ENCODE measurements around the gene PTPN14. TPM values are rescaled to one million over a fixed set of nuclear protein-coding genes. Genes with fewer than 3 reads are reported as not detected.
A peak's percentile ranks its signal among the peaks of the same experiment; 100 is the strongest.

The PTPN14 gene
- total and polyA plus RNA-seq, 2 experiments from 2014 or later, result 18.7 to 70.2 TPM

DNA sequence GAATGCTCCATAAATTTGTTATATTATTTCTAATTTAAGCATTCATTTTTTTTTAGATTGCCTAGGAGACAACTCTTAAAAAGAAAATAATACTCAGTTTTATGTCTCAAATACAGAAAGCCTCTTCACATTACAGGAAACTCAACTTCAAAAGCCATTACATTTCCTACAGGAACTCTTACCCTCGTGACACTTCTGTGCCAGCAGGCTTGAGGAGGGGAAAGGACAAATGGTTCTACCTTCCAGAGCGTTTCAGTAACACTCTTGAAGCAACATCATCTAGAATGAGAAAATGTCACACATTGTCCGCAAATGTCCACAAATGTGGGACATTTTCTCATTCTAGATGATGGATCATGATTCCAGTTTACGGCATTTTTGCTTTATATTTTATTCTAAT, 51.7 kb downstream of the PTPN14 start (continued):
- TF ChIP-seq, protein P1, sequence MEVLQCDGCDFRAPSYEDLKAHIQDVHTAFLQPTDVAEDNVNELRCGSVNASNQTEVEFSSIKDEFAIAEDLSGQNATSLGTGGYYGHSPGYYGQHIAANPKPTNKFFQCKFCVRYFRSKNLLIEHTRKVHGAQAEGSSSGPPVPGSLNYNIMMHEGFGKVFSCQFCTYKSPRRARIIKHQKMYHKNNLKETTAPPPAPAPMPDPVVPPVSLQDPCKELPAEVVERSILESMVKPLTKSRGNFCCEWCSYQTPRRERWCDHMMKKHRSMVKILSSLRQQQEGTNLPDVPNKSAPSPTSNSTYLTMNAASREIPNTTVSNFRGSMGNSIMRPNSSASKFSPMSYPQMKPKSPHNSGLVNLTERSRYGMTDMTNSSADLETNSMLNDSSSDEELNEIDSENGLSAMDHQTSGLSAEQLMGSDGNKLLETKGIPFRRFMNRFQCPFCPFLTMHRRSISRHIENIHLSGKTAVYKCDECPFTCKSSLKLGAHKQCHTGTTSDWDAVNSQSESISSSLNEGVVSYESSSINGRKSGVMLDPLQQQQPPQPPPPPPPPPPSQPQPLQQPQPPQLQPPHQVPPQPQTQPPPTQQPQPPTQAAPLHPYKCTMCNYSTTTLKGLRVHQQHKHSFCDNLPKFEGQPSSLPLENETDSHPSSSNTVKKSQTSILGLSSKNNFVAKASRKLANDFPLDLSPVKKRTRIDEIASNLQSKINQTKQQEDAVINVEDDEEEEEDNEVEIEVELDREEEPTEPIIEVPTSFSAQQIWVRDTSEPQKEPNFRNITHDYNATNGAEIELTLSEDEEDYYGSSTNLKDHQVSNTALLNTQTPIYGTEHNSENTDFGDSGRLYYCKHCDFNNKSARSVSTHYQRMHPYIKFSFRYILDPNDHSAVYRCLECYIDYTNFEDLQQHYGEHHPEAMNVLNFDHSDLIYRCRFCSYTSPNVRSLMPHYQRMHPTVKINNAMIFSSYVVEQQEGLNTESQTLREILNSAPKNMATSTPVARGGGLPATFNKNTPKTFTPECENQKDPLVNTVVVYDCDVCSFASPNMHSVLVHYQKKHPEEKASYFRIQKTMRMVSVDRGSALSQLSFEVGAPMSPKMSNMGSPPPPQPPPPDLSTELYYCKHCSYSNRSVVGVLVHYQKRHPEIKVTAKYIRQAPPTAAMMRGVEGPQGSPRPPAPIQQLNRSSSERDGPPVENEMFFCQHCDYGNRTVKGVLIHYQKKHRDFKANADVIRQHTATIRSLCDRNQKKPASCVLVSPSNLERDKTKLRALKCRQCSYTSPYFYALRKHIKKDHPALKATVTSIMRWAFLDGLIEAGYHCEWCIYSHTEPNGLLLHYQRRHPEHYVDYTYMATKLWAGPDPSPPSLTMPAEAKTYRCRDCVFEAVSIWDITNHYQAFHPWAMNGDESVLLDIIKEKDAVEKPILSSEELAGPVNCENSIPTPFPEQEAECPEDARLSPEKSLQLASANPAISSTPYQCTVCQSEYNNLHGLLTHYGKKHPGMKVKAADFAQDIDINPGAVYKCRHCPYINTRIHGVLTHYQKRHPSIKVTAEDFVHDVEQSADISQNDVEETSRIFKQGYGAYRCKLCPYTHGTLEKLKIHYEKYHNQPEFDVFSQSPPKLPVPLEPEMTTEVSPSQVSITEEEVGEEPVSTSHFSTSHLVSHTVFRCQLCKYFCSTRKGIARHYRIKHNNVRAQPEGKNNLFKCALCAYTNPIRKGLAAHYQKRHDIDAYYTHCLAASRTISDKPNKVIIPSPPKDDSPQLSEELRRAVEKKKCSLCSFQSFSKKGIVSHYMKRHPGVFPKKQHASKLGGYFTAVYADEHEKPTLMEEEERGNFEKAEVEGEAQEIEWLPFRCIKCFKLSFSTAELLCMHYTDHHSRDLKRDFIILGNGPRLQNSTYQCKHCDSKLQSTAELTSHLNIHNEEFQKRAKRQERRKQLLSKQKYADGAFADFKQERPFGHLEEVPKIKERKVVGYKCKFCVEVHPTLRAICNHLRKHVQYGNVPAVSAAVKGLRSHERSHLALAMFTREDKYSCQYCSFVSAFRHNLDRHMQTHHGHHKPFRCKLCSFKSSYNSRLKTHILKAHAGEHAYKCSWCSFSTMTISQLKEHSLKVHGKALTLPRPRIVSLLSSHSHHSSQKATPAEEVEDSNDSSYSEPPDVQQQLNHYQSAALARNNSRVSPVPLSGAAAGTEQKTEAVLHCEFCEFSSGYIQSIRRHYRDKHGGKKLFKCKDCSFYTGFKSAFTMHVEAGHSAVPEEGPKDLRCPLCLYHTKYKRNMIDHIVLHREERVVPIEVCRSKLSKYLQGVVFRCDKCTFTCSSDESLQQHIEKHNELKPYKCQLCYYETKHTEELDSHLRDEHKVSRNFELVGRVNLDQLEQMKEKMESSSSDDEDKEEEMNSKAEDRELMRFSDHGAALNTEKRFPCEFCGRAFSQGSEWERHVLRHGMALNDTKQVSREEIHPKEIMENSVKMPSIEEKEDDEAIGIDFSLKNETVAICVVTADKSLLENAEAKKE (CRISPR knock-in tag; IDR thresholded peaks at IDR 0.05), result no peak

DNA sequence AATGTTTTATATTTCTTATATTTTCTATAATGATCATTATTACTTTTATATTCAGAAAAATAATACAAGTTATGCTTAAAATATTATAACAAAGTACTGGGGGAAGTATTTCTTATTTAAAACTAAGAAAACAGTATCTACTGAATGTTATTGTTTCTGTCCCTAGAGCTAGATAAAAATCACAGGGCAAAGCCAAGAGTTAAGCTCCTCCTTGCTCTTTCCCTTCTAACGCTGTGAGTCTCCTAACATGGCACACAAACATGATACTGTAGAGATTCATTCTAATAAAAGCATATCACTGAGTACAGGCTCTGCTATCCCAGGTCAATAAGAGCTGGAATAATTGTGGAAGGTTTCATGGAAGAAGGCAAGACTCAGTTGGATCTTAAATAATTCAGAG, 53.4 kb downstream of the PTPN14 start:
- Mint-ChIP-seq H3K27me3 (ENCODE audit: insufficient read depth, low read depth, poor library complexity) (peaks cover 6% of the 10 kb centered on the region), H3K9me3 (no peaks in the 10 kb centered on the region), H3K4me1 (peaks cover 40% of the 10 kb centered on the region), H3K36me3 (ENCODE audit: low read depth) (no peaks in the 10 kb centered on the region), H3K4me3 (no peak overlapping the region), H3K27ac (no peak overlapping the region; the same call in 1 of the 2 replicates)
- DNase-seq (ENCODE audit: low spot score) (no peak), ATAC-seq (no peak)
- H3K4me3 ChIP-seq, result no peak overlapping the region
- H3K9me2 ChIP-seq (ENCODE audit: insufficient read depth), result no peaks in the 10 kb centered on the region
- no peak overlapping the region for H2AFZ ChIP-seq
- H3K27me3 ChIP-seq (ENCODE audit: insufficient read depth), result no peaks in the 10 kb centered on the region
- peaks cover 44% of the 10 kb centered on the region for H3K4me1 ChIP-seq (ENCODE audit: insufficient read depth)
- peaks cover 96% of the 10 kb centered on the region for H3K79me2 ChIP-seq (replicated peaks; ENCODE audit: insufficient read depth)
- 0 out of 2 replicates have a peak, but pooled peaks cover 3% of the 10 kb centered on the region for H3F3A ChIP-seq (replicated peaks; ENCODE audit: low read depth)
- no peak for TF ChIP-seq CREB1 (CRISPR knock-in tag; IDR thresholded peaks at IDR 0.05; ENCODE audit: low read depth)
- no peak for TF ChIP-seq STAT1 (IDR thresholded peaks at IDR 0.05; ENCODE audit: unreplicated experiment)
- no peak for TF ChIP-seq POLR2AphosphoS5 (IDR thresholded peaks at IDR 0.05; ENCODE audit: low read depth)
- TF ChIP-seq NANOG (IDR thresholded peaks at IDR 0.05; ENCODE audit: borderline replicate concordance), result no peak
- no peaks in the 10 kb centered on the region for H3K36me3 ChIP-seq (ENCODE audit: insufficient read depth)
- peak overlapping the region; percentile 48; the same call in 1 of the 2 replicates for H3K27ac ChIP-seq (ENCODE audit: low read depth)
- H4K20me1 ChIP-seq (replicated peaks; ENCODE audit: insufficient read depth), result peaks cover 20% of the 10 kb centered on the region
- H3K4me2 ChIP-seq, result no peak overlapping the region

DNA sequence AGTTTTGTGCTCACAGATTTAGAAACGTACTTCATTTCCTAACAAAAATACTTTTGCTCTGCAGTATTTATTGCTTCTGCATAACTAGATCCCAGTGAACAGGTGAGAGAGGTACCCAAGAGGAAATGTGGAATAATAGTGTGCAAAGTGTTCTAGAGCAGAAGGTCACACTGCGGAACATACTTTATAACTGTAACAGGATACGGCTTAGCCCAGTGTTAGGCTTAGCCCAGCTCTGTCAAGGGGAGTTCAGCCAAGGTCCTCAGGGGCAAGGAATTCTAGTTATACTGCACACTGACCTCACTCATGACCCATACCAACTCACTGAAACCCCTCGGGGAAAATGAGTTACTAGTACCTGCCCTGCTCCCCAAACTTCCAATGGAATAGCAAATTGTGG, 55.3 kb downstream of the PTPN14 start:
- DNase-seq (ENCODE audit: low spot score) (no peak), ATAC-seq (no peak)
- H3K9me3 Mint-ChIP-seq, result no peaks in the 10 kb centered on the region
- Histone ChIP-seq H2AFZ (no peak overlapping the region), H3K4me3 (no peak overlapping the region), H3K27me3 (ENCODE audit: insufficient read depth) (no peaks in the 10 kb centered on the region), H4K20me1 (replicated peaks; ENCODE audit: insufficient read depth) (peaks cover 16% of the 10 kb centered on the region), H3F3A (replicated peaks; ENCODE audit: low read depth) (0 out of 2 replicates have a peak, but pooled peaks cover 3% of the 10 kb centered on the region), H3K9me2 (ENCODE audit: insufficient read depth) (no peaks in the 10 kb centered on the region), H3K4me1 (ENCODE audit: insufficient read depth) (peaks cover 43% of the 10 kb centered on the region), H3K4me2 (no peak overlapping the region), H3K79me2 (replicated peaks; ENCODE audit: insufficient read depth) (peaks cover 95% of the 10 kb centered on the region), H3K27ac (ENCODE audit: low read depth) (no peak overlapping the region), H3K36me3 (ENCODE audit: insufficient read depth) (no peaks in the 10 kb centered on the region)
- no peak overlapping the region for H3K27ac Mint-ChIP-seq
- H3K36me3 Mint-ChIP-seq (ENCODE audit: low read depth), result no peaks in the 10 kb centered on the region
- H3K27me3 Mint-ChIP-seq (ENCODE audit: insufficient read depth, low read depth, poor library complexity), result peaks cover 6% of the 10 kb centered on the region
- no peak overlapping the region for H3K4me3 Mint-ChIP-seq
- peaks cover 50% of the 10 kb centered on the region for H3K4me1 Mint-ChIP-seq
- TF ChIP-seq NANOG (IDR thresholded peaks at IDR 0.05; ENCODE audit: borderline replicate concordance) (no peak), EZH2phosphoT487 (IDR thresholded peaks at IDR 0.05; ENCODE audit: unreplicated experiment) (no peak), STAT1 (IDR thresholded peaks at IDR 0.05; ENCODE audit: unreplicated experiment) (no peak), EZH2 (IDR thresholded peaks at IDR 0.05; ENCODE audit: low read depth, unreplicated experiment) (no peak)
- TF ChIP-seq, protein P2, sequence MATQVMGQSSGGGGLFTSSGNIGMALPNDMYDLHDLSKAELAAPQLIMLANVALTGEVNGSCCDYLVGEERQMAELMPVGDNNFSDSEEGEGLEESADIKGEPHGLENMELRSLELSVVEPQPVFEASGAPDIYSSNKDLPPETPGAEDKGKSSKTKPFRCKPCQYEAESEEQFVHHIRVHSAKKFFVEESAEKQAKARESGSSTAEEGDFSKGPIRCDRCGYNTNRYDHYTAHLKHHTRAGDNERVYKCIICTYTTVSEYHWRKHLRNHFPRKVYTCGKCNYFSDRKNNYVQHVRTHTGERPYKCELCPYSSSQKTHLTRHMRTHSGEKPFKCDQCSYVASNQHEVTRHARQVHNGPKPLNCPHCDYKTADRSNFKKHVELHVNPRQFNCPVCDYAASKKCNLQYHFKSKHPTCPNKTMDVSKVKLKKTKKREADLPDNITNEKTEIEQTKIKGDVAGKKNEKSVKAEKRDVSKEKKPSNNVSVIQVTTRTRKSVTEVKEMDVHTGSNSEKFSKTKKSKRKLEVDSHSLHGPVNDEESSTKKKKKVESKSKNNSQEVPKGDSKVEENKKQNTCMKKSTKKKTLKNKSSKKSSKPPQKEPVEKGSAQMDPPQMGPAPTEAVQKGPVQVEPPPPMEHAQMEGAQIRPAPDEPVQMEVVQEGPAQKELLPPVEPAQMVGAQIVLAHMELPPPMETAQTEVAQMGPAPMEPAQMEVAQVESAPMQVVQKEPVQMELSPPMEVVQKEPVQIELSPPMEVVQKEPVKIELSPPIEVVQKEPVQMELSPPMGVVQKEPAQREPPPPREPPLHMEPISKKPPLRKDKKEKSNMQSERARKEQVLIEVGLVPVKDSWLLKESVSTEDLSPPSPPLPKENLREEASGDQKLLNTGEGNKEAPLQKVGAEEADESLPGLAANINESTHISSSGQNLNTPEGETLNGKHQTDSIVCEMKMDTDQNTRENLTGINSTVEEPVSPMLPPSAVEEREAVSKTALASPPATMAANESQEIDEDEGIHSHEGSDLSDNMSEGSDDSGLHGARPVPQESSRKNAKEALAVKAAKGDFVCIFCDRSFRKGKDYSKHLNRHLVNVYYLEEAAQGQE (IDR thresholded peaks at IDR 0.05; ENCODE audit: unreplicated experiment), result no peak
- TF ChIP-seq, protein P3, sequence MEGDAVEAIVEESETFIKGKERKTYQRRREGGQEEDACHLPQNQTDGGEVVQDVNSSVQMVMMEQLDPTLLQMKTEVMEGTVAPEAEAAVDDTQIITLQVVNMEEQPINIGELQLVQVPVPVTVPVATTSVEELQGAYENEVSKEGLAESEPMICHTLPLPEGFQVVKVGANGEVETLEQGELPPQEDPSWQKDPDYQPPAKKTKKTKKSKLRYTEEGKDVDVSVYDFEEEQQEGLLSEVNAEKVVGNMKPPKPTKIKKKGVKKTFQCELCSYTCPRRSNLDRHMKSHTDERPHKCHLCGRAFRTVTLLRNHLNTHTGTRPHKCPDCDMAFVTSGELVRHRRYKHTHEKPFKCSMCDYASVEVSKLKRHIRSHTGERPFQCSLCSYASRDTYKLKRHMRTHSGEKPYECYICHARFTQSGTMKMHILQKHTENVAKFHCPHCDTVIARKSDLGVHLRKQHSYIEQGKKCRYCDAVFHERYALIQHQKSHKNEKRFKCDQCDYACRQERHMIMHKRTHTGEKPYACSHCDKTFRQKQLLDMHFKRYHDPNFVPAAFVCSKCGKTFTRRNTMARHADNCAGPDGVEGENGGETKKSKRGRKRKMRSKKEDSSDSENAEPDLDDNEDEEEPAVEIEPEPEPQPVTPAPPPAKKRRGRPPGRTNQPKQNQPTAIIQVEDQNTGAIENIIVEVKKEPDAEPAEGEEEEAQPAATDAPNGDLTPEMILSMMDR (conservative IDR thresholded peaks at IDR 0.05; ENCODE audit: low read depth in 2 of 2), result no peak

All from GM23338 (cell line).